ENCODE measurements around the gene SMLR1.

The SMLR1 gene

GRCh38 chr6:130853555-130854183, 26.5 kb downstream of the SMLR1 start:
- DNase-seq: peak; percentile 70

- DNase-seq: no peak
Measured at GRCh38 chr6:130858054-130858453, 30.8 kb downstream of the SMLR1 start.

- DNase-seq: no peak
Measured at GRCh38 chr6:130858498-130859160, 31.4 kb downstream of the SMLR1 start.

GRCh38 chr6:130859161-130859867, 32.1 kb downstream of the SMLR1 start:
- DNase-seq: no peak

- DNase-seq: no peak
Measured at GRCh38 chr6:130862370-130862769, 35.2 kb downstream of the SMLR1 start.

- no peak for DNase-seq
Measured at GRCh38 chr6:130863415-130864230, 36.4 kb downstream of the SMLR1 start.

GRCh38 chr6:130864344-130864743, 37.1 kb downstream of the SMLR1 start:
- no peak for DNase-seq

GRCh38 chr6:130865793-130866192, 38.6 kb downstream of the SMLR1 start:
- no peak for DNase-seq

GRCh38 chr6:130869681-130870080, 42.5 kb downstream of the SMLR1 start:
- DNase-seq: no peak

- no peak for DNase-seq
Measured at GRCh38 chr6:130870179-130870880, 43.1 kb downstream of the SMLR1 start.

- peak; percentile 31 for DNase-seq
Measured at GRCh38 chr6:130872250-130873095, 45.3 kb downstream of the SMLR1 start.

GRCh38 chr6:130873746-130874145, 46.5 kb downstream of the SMLR1 start:
- DNase-seq: no peak

- DNase-seq: no peak
Measured at GRCh38 chr6:130879826-130880225, 52.6 kb downstream of the SMLR1 start.

GRCh38 chr6:130882370-130882769, 55.2 kb downstream of the SMLR1 start:
- no peak for DNase-seq

GRCh38 chr6:130885392-130886192, 58.4 kb downstream of the SMLR1 start:
- peak; percentile 65 for DNase-seq

Data from HCEC 1CT (cell line).